NCI-H187 treated with DMSO at 0.1 percent for 48 hours (cell line): ENCODE measurements around the gene SRCAP.

Source experiments
- DNase-seq: peaks from one replicate; lab custom pipeline; 2025; lab: John Stamatoyannopoulos, UW

The SRCAP gene

DNA sequence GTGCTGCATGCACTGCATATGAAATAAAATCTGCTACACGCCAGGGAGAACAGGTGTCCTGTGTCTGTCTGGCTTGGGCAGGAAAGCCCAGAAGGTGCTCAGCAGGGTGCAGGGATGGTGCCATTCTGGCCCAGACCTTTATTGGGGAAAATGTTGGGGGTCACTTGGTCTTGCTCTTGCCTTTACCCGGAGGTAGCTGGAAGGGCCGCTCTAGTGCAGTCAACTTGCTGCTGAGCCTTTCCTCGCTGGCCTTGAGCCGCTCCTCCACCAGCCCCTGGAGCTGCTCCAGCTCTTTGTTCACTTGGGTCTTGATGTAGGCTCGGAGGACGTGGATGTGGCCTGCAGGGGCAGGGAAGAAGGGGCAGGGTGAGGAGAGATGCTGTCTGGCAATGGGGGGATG is 58.3 kb downstream of the SRCAP start:
- no peak for DNase-seq

DNA sequence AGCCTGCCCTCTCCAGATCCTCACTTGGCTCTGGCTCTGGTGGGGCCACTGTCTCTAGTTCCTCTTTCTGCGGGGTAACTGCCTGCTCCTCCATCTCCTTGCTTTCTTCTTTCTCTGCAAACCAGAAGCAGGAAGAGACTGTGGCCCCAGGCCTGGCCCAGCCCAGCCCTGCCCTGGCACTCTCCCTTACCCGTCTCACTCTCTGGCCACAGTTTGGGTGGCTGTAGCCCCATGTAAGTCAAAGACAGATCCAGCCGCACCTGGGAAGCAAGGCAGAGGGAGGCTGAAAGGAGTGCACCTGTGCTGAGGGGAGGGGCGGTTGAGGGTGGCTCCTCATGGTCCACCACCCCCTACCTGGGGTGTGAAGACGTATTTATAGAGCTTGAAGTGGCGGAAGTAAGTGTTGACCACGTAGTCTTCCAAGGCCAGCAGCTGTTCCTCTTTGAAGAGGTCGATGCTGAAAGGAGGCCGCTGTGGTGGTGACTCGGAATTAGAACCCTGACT is 60.1 kb downstream of the SRCAP start:
- DNase-seq: no peak

DNA sequence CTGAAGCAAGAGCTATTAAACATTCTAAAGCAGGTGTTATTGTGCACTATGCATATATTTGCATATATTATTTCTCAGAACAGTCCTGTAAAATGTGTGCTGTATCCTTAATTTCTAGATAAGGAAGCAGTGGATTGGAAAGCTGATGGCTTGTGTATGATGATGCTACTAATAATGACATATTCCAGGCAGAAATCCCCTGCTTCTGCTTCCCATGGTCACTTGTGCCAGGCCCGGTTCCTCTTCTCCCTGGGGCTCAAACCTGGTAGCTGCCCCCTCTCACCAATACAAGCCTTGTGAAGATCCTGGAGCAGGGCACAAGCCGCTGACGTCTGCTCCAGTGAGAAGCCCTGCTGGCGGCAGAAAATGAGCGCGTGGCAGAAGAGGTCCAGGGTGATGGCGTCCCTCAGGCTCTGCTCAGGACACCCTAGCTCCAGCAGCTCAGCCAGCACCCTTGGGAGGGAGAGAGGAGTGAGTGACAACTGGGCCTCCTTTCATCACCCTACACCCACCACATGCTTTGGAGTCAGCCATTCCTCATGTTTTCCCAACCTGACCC is 61.1 kb downstream of the SRCAP start:
- DNase-seq: no peak

DNA sequence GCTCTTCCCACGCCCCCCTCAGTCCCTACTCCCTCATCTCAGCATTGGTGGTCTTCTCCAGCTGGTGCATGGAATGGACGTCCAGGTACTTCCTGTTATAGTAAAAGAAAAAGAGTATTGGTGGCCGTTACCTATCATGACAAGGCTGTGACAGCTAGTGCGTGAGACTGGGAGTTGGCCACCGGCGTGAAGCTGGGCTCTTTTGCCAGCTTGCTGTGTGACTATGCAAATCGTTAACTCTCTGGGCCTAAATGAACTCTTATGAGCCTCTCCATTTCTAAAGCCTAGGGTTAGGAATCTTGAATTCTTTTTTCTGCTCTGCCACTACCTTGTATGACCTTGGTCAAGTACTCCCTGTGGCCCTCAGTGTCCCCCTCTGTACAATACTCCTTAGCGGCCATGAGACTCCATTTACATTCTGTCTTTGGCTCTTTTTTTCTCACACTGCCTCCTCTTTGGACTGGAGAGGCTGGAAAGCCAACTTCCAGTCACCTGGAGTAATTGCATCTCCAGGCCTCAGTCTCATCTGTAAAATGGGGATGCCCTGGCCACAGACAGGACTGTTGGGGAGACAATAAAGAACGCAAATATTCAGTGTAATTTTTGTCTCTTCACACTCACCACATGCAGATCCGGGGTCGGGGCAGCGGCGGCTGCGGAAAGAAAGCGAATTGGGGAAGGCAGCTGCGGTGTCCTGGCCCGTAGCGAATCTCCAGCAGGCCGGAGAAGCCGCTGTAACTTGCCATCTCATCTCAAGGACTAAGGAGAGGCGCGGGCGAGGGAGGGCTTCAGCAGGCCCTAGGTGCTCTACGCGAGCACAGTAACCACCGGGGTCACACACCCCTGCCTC is 61.8 kb downstream of the SRCAP start:
- DNase-seq: no peak

DNA sequence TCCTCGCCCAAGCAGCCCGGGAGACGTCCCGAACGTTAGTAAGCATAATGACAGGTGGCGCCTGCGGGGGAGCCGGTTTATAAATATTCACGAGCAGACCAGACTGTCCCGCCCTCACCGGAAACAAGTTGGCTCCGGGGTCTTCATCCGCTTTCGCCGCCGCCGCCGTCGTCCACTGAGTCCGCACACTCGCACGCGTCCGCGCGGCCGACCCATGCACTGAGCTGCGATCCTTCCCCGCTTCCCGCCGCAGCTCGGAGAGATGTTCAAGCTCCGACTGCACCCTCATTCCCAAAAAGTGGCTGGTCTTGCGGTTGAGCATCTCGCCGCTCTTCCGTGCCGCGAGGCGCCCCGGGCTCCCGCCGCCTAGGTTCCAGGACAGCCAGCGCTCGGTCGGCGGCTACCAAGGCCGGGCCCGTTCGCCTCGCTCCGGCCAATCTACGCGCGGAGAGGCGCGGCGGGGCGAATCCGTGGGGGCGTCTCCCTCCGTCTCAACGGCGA is 62.5 kb downstream of the SRCAP start:
- DNase-seq: no peak

DNA sequence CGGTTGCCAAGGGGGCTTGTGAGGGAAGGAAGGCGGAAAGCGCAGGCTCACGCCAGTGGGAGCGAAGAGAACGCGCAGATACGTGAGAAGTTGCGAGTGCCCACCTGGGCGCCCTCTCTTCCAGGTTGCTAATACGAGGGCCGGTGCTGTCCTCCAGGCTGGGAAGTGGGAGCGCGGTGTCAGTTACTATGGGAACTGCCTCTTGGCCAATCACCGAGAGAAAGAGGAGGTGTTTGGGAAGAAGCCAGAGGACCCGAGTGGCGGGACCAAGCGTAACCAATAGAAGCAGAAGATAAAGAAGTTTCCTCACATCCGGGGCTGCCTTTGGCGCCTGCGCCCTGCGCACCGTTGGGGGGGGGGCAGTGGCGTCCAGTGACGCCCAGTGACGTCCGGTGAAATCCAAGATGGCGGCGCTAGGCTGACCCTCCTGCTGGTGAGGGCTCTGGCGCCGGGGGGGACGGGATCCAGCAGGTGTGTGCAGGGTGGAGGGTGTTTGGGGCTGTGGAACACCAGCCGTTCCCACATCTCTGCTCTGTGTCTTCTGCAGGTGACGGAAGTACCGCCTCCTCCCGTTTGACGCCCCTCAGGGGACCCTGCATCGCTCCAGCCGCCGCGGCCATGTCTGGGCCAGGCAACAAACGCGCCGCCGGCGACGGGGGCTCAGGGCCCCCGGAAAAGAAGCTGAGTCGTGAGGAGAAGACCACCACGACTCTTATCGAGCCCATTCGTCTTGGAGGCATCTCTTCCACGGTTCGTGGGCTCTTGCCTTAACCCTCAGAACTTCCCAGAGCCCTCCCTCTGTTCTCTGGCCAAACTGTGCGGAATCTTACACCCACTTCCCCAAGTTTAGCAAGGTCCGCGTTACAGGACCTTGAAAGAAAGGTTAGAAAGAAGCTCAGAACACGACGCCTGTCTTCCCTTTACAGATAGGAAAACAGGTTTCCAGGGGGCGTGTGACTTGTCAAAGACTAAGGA is 63.2 kb downstream of the SRCAP start, which contains the start of the genes CFAP119 and RNF40:
CFAP119 (minus strand) TSS at position 135 of the 975 bp plus-strand sequence. CDS start 314 bp downstream, outside the sequence.
RNF40 (plus strand) TSS at position 395 of the 975 bp plus-strand sequence; CDS start at position 619, 224 bp downstream.
- peak; percentile 85 for DNase-seq

DNA sequence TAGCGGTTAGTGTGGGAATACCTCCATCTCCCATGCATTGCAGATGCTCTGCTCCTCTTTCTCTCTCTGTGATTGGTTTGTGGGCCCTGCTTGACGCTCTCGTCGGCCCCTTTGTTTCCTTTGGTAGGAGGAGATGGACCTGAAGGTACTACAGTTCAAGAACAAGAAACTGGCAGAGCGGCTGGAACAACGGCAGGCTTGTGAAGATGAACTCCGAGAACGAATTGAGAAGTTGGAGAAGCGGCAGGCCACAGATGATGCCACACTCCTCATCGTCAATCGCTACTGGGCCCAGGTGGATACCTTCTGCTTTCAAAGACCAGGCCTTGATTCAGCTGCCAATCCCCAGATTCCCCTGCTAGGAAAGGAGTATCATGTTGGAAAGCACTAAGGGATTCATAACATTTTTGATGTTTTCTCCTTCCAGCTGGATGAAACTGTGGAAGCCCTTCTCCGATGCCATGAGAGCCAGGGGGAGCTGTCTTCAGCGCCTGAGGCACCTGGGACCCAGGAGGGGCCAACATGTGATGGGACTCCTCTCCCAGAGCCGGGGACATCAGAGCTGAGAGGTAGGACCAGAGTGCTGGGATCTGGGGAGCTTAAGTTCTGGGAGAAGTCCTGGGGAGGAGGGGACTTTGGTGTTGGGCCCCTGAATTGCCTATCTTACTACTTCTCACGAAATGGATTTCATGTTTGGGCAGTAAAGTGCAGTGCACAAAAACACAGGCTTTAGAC is 64.2 kb downstream of the SRCAP start:
- DNase-seq: no peak

DNA sequence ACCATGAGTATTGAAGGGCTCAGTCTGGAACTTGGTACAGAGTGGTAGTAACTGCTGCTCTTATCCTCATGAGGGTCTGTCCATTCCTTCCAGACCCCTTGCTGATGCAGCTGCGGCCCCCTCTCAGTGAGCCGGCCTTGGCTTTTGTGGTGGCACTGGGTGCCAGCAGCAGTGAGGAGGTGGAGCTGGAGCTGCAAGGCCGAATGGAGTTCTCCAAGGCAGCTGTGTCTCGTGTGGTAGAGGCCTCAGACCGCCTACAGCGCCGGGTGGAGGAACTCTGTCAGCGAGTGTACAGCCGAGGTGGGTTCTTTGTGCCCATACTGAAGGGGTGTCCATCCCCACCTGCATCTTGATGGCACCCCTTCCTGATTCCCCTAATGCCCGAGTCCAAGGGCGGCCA is 65.1 kb downstream of the SRCAP start:
- no peak for DNase-seq

DNA sequence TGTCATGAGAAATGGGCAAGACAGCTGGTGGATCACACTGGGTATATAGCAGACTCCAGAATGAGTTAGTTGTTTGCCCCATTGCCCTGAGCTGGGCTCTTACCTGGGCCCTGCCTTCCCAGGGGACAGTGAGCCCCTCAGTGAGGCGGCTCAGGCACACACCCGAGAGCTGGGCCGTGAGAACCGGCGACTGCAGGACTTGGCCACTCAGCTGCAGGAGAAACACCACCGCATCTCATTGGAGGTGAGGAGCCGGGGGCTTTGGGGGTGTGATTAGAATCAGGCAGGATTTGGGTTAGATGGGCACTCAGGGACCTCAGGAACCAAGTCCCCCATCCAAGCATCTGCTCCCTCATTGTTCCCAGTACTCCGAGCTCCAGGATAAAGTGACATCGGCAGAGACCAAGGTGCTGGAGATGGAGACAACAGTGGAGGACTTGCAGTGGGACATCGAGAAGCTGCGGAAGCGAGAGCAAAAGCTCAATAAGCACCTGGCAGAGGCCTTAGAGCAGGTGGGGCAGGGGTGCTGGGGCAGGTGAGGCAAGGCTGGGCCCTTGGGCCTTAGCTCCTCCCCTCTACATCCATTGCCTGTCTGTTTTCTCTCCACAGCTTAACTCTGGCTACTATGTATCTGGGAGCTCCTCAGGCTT is 66.0 kb downstream of the SRCAP start:
- DNase-seq: no peak

DNA sequence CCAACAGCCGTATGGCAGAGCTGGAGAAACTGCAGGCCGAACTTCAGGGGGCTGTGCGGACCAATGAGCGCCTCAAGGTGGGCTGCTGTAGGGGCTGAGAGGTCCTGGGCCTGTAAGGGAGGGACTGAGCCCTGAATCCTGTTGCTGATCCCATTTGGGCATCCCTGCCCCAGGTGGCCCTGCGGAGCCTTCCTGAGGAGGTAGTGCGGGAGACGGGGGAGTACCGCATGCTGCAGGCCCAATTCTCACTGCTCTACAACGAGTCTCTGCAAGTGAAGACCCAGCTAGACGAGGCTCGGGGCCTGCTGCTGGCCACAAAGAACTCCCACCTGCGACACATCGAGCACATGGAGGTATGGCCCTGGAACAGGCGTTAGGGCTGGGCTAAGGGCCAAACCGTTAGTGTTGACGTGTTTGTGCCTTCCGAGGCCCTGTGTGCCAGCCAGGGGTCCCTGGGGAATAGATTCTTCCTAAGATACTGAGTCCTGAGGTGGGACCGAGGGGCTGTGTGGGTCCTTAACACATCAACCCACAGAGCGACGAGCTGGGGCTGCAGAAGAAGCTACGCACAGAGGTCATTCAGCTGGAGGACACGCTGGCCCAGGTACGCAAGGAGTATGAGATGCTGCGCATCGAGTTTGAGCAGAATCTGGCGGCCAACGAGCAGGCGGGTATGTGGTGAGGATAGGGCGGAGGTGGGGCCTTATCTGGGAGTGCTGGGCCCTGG is 67.4 kb downstream of the SRCAP start:
- no peak for DNase-seq

DNA sequence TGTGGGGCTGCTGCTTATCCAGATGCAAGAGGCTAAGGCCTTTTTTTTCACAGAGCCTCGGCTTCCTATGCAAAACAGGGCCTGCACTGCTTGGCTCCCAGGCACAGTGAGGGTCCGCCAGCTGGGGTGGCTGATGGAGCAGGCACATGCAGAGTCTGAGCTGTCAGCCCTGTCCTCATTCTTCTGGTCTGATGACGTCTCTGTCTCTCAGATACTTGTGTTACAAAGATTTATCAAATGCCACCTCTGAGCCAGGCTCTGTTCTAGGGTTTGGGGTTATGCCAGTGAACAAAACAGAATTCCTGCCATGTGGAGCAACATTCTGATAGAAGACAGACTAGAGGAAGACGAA is 67.9 kb downstream of the SRCAP start:
- DNase-seq: no peak

DNA sequence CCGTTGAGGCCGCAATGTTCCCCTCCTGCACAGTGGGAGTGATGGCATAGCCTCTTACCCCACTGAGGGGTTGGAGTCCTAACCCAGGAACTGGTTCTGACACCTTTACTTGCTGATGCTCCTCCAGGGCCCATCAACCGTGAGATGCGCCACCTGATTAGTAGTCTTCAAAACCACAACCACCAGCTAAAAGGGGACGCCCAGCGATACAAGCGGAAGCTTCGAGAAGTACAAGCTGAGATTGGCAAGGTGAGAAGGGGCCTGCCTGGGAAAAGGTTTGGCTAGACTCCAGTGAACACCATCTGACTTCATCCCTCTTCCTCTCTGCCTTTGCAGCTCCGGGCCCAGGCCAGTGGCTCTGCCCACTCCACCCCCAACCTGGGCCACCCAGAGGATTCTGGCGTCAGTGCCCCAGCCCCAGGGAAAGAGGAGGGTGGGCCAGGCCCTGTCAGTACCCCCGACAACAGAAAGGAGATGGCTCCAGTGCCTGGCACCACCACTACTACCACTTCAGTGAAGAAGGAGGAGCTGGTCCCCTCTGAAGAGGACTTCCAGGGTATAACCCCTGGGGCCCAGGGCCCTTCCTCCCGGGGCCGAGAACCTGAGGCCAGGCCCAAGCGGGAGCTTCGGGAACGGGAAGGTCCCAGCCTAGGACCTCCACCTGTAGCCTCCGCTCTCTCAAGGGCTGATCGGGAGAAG is 68.9 kb downstream of the SRCAP start:
- DNase-seq: no peak

DNA sequence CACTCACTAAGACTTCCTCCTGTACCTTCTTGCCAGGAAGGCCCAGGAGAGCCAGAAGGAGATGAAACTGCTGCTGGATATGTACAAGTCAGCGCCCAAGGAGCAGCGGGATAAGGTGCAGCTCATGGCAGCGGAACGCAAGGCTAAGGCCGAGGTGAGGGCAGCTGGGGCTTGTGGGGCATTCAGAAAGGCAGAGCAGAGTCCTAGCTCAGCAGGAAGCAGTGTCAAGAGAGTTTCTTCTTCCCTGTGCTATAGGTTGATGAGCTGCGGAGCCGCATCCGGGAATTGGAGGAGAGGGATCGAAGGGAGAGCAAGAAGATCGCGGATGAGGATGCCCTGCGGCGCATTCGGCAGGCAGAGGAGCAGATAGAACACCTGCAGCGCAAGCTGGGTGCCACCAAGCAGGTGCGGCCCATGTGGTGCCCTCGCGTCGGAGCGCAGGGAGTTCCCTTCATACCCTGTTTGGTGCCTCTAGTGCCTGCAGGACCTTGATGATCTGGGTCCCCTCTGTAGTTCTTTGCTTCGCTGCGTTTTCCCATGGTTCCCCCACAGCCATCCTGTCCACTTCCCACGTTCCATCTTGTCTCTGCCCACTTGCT is 69.7 kb downstream of the SRCAP start:
- no peak for DNase-seq

DNA sequence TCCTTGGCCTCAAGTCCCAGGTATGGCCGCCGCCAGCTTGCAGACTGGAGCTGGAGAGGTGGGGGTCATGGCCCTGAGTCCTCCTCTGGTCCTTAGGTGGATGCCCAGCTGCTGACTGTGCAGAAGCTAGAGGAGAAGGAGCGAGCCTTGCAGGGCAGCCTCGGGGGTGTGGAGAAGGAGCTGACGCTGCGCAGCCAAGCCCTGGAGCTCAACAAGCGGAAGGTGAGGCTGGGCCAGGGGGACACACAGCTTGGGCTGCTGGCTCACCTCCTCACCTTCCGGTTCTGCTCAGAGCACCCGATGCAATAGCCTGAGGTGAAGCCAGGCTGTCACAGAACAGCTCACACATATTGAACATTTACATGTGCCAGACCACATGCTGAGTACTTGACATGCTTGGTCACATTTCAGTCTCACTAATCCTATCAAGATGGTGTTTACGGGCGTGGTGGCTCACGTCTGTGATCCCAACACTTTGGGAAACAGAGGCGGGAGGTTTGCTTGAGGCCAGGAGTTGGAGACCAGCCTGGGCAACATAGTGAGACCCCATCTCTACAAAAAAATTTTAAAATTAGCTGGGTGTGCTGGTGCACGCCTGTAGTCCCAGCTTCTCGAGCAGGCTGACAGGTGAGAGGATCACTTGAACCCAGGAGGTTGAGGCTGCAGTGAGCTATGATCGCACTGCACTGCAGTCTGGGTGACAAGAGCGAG is 70.6 kb downstream of the SRCAP start:
- DNase-seq: no peak

DNA sequence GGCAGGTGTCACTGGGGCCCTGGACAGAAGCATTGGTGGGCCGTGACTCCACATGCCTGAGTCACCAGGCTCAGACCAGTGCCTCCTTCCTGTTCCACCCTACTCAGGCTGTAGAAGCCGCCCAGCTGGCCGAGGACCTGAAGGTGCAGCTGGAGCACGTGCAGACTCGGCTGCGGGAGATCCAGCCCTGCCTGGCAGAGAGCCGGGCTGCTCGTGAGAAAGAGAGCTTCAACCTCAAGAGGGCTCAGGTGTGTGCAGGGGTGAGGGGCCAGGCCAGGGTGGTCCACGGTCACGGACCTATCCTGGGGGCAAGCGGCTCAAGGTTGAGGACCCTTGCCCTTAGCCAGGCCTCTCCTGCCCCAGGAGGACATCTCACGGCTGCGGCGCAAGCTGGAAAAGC is 72.8 kb downstream of the SRCAP start:
- no peak for DNase-seq

DNA sequence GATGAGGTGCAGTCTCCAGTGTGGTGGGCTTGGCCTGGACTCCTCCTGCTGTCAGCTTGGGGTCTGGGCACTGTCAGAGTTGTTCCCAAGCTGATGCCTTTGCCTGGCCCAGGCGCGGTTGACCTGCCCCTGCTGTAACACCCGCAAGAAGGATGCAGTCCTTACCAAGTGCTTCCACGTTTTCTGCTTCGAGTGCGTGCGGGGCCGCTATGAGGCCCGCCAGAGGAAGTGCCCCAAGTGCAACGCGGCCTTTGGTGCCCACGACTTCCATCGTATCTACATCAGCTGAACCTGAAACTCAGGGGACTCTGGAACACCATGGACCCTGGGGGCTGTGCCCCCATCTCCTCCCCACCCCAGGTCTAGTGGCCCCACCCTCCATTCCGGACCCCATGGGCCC is 74.9 kb downstream of the SRCAP start:
- DNase-seq: no peak

DNA sequence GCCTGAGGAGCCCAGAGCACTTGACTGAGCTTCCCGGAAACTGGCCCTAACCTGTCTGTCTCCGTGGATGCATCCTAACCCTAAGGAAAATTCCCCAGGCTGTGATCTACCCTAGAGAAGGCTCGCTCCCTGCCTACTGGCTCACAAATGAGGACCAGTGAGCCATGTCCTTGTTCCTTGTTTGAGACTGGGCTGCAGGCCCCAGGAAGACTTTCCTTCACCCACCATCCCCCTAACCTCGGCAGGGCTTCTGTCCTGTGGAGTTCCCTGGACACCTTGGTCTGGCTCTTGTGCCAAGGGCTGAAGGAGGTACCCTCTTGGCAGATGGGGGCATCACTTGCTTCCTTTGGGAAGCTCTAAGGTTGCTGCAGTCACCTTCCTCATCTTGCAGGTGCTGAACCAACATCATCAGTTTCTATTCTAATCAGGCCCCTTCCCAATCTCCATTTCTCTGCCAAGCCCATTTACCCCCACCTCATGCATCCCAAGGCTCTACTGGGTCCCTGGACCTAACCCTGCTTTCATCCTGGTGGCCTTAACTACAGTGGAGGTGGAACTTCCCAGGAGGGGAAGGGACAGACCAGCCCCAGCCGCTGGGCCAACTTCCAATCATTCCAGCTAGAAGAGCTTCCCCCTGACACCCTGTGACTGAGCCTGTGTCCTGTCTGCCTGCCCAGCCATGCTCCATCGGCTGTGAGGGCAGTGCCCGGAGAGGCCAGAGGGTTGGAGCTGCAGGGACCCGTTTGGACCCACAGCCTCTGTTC is 75.6 kb downstream of the SRCAP start:
- DNase-seq: no peak

DNA sequence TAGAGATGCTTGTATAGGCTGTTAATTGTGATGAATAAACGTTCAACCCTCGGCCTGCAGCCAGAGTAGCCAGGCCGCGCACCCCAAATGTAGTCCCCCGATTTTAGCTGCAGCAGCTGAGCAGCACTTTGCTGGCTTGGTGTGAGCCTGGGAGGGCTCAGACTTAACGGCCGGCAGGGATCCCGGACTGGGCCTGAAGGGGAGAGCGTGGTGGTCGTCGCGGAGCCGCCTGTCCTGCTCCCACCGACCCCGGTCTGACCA is 76.1 kb downstream of the SRCAP start:
- DNase-seq: no peak
